ENCODE measurements around the gene SLC13A3. TPM values are rescaled to one million over a fixed set of nuclear protein-coding genes. Genes with fewer than 3 reads are reported as not detected.
A peak's percentile ranks its signal among the peaks of the same experiment; 100 is the strongest.

Gene SLC13A3
- total RNA-seq, 1 donor from 2014 or later, result 0.66 TPM

GRCh38 chr20:46650575-46651090 is 626 bp downstream of the SLC13A3 start:
- TF ChIP-seq CTCF (IDR thresholded peaks at IDR 0.05; ENCODE audit: insufficient read depth, low read depth, low read length), result no peak
- TF ChIP-seq EZH2 (IDR thresholded peaks at IDR 0.05; ENCODE audit: insufficient read depth, low read length), result no peak
- Mint-ChIP-seq H3K4me3 (ENCODE audit: unreplicated experiment) (peak overlapping the region; percentile 43), H3K27ac (ENCODE audit: unreplicated experiment) (no peak overlapping the region), H3K9me3 (ENCODE audit: unreplicated experiment) (peaks cover 2% of the 10 kb centered on the region), H3K4me1 (ENCODE audit: low read depth, unreplicated experiment) (peaks cover 9% of the 10 kb centered on the region), H3K27me3 (ENCODE audit: low read depth, unreplicated experiment) (peaks cover 25% of the 10 kb centered on the region), H3K36me3 (ENCODE audit: low read depth, unreplicated experiment) (no peaks in the 10 kb centered on the region)
- Histone ChIP-seq H3K27ac (ENCODE audit: low read depth, low read length) (no peak overlapping the region), H3K79me2 (ENCODE audit: insufficient read depth, low read length) (no peaks in the 10 kb centered on the region), H3K9ac (ENCODE audit: low read length) (no peak overlapping the region), H2AFZ (ENCODE audit: low read depth, low read length) (no peak overlapping the region), H3K9me3 (ENCODE audit: insufficient read depth, low read depth, low read length) (no peaks in the 10 kb centered on the region), H3K4me3 (ENCODE audit: insufficient read depth, low read depth, low read length) (no peak overlapping the region), H4K20me1 (ENCODE audit: insufficient read depth, low read length) (no peaks in the 10 kb centered on the region), H3K4me1 (ENCODE audit: insufficient read depth, low read length) (no peaks in the 10 kb centered on the region), H3K36me3 (ENCODE audit: insufficient read depth, low read length) (no peaks in the 10 kb centered on the region), H3K27me3 (ENCODE audit: insufficient read depth, low read length) (peaks cover 17% of the 10 kb centered on the region), H3K4me2 (ENCODE audit: low read length) (peak overlapping the region; percentile 41)
- FAIRE-seq (no peak), DNase-seq (ENCODE audit: low read depth) (no peak)

- H3K4me1 ChIP-seq (ENCODE audit: insufficient read depth, low read length), result no peaks in the 10 kb centered on the region
- H3K27me3 Mint-ChIP-seq (ENCODE audit: low read depth, unreplicated experiment), result peaks cover 27% of the 10 kb centered on the region
- H3K4me2 ChIP-seq (ENCODE audit: low read length), result no peak overlapping the region
- H3K4me3 Mint-ChIP-seq (ENCODE audit: unreplicated experiment), result no peak overlapping the region
- H3K27ac Mint-ChIP-seq (ENCODE audit: unreplicated experiment), result no peak overlapping the region
- no peak overlapping the region for H3K4me3 ChIP-seq (ENCODE audit: insufficient read depth, low read depth, low read length)
- TF ChIP-seq CTCF (IDR thresholded peaks at IDR 0.05; ENCODE audit: insufficient read depth, low read depth, low read length) (no peak), EZH2 (IDR thresholded peaks at IDR 0.05; ENCODE audit: insufficient read depth, low read length) (no peak)
- peaks cover 17% of the 10 kb centered on the region for H3K27me3 ChIP-seq (ENCODE audit: insufficient read depth, low read length)
- no peak overlapping the region for H3K27ac ChIP-seq (ENCODE audit: low read depth, low read length)
- no peaks in the 10 kb centered on the region for H3K36me3 ChIP-seq (ENCODE audit: insufficient read depth, low read length)
- H3K9me3 Mint-ChIP-seq (ENCODE audit: unreplicated experiment), result peaks cover 2% of the 10 kb centered on the region
- no peak for DNase-seq (ENCODE audit: low read depth)
- H3K9me3 ChIP-seq (ENCODE audit: insufficient read depth, low read depth, low read length), result no peaks in the 10 kb centered on the region
- no peak overlapping the region for H3K9ac ChIP-seq (ENCODE audit: low read length)
- H3K36me3 Mint-ChIP-seq (ENCODE audit: low read depth, unreplicated experiment), result no peaks in the 10 kb centered on the region
- no peaks in the 10 kb centered on the region for H3K79me2 ChIP-seq (ENCODE audit: insufficient read depth, low read length)
- H4K20me1 ChIP-seq (ENCODE audit: insufficient read depth, low read length), result no peaks in the 10 kb centered on the region
- H3K4me1 Mint-ChIP-seq (ENCODE audit: low read depth, unreplicated experiment), result peaks cover 9% of the 10 kb centered on the region
- no peak overlapping the region for H2AFZ ChIP-seq (ENCODE audit: low read depth, low read length)
- FAIRE-seq, result no peak
Observed at GRCh38 chr20:46649965-46650542, 1.2 kb downstream of the SLC13A3 start.

- Mint-ChIP-seq H3K27me3 (ENCODE audit: low read depth, unreplicated experiment) (peaks cover 27% of the 10 kb centered on the region), H3K4me1 (ENCODE audit: low read depth, unreplicated experiment) (peaks cover 9% of the 10 kb centered on the region), H3K9me3 (ENCODE audit: unreplicated experiment) (peaks cover 2% of the 10 kb centered on the region), H3K36me3 (ENCODE audit: low read depth, unreplicated experiment) (no peaks in the 10 kb centered on the region), H3K4me3 (ENCODE audit: unreplicated experiment) (no peak overlapping the region), H3K27ac (ENCODE audit: unreplicated experiment) (no peak overlapping the region)
- no peak overlapping the region for H2AFZ ChIP-seq (ENCODE audit: low read depth, low read length)
- no peak for DNase-seq (ENCODE audit: low read depth)
- no peak overlapping the region for H3K4me3 ChIP-seq (ENCODE audit: insufficient read depth, low read depth, low read length)
- no peak for FAIRE-seq
- H3K9me3 ChIP-seq (ENCODE audit: insufficient read depth, low read depth, low read length), result no peaks in the 10 kb centered on the region
- H3K4me1 ChIP-seq (ENCODE audit: insufficient read depth, low read length), result no peaks in the 10 kb centered on the region
- peaks cover 17% of the 10 kb centered on the region for H3K27me3 ChIP-seq (ENCODE audit: insufficient read depth, low read length)
- H4K20me1 ChIP-seq (ENCODE audit: insufficient read depth, low read length), result no peaks in the 10 kb centered on the region
- H3K79me2 ChIP-seq (ENCODE audit: insufficient read depth, low read length), result no peaks in the 10 kb centered on the region
- H3K27ac ChIP-seq (ENCODE audit: low read depth, low read length), result no peak overlapping the region
- H3K4me2 ChIP-seq (ENCODE audit: low read length), result no peak overlapping the region
- H3K9ac ChIP-seq (ENCODE audit: low read length), result no peak overlapping the region
- no peaks in the 10 kb centered on the region for H3K36me3 ChIP-seq (ENCODE audit: insufficient read depth, low read length)
- TF ChIP-seq EZH2 (IDR thresholded peaks at IDR 0.05; ENCODE audit: insufficient read depth, low read length), result no peak
- TF ChIP-seq CTCF (IDR thresholded peaks at IDR 0.05; ENCODE audit: insufficient read depth, low read depth, low read length), result no peak
Observed at GRCh38 chr20:46649650-46649949, 1.7 kb downstream of the SLC13A3 start.

Data from astrocyte (in vitro differentiated cells and primary cell).